Progenitor cell of endocrine pancreas (in vitro differentiated cells): Measurements from ENCODE around the gene GPR142. TPM values are rescaled to one million over a fixed set of nuclear protein-coding genes. Genes with fewer than 3 reads are reported as not detected.
"Not testable (repeated sequence)": the region's sequence is repeated elsewhere in the genome, so short reads cannot be mapped to it uniquely, and the experiment has no call there.

Source experiments
- DNase-seq: peaks from one replicate; pipeline ENCODE4 v3.0.0; 2021; ENCODE audit warnings: low spot score; ENCODE audit not compliant: unreplicated experiment
- H3K27ac Mint-ChIP-seq: 2 replicates; pipeline ENCODE4 v1.8.0; 2021; ENCODE audit warnings: mild to moderate bottlenecking, moderate library complexity, mixed read lengths
- H3K27me3 Mint-ChIP-seq: 2 replicates; pipeline ENCODE4 v1.8.0; 2021; ENCODE audit warnings: mixed read lengths
- H3K36me3 Mint-ChIP-seq: 2 replicates; pipeline ENCODE4 v1.8.0; 2022; ENCODE audit warnings: mixed read lengths; ENCODE audit not compliant: insufficient read depth
- H3K4me1 Mint-ChIP-seq: 2 replicates; pipeline ENCODE4 v1.8.0; 2021; ENCODE audit warnings: low read depth, mixed read lengths
- H3K4me3 Mint-ChIP-seq: 2 replicates; pipeline ENCODE4 v1.8.0; 2021; ENCODE audit warnings: low read depth, mild to moderate bottlenecking, moderate library complexity, mixed read lengths
- H3K9me3 Mint-ChIP-seq: 2 replicates; pipeline ENCODE4 v1.8.0; 2021; ENCODE audit warnings: low read depth, mixed read lengths
- CTCF ChIP-seq: fragments of 200-600 bp; sonication (generic); IDR thresholded peaks from one replicate; pipeline ENCODE4 v1.5.0; 2021; ENCODE audit warnings: antibody characterized with exemption, mild to moderate bottlenecking; ENCODE audit not compliant: unreplicated experiment
- total RNA-seq: library from RNA; stranded (reverse); gene quantifications from 2 replicates; pipeline ENCODE4 v1.2.1, GENCODE V29; 2021

The GPR142 gene
- total RNA-seq, 1 donor from 2014 or later, result 6.6 TPM

- H3K9me3 Mint-ChIP-seq, result no peaks in the 10 kb centered on the region
- H3K4me3 Mint-ChIP-seq, result no peak overlapping the region
- peaks cover 9% of the 10 kb centered on the region for H3K27me3 Mint-ChIP-seq
- H3K27ac Mint-ChIP-seq, result no peak overlapping the region
- TF ChIP-seq CTCF, result no peak
- H3K4me1 Mint-ChIP-seq, result peaks cover 18% of the 10 kb centered on the region
- H3K36me3 Mint-ChIP-seq, result no peaks in the 10 kb centered on the region
- DNase-seq, result no peak
These were observed 37.5 kb downstream of the GPR142 start for GRCh38 chr17:74404789-74405188.

DNA sequence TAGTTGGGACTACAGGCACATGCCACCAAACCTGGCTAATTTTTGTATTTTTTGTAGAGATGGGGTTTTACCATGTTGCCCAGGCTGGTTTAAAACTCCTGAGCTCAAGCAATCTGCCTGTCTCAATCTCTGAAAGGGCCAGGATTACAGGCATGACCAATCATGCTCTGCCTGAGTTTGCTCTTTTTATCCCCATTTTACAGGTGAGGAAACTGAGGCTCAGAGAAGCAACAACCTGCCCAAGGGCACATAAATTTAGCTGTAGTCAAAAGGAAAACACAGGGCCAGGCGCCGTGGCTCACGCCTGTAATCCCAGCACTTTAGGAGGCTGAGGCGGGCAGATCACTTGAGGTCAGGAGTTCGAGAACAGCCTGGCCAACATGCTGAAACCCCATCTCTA, 38.0 kb downstream of the GPR142 start:
- not testable (repeated sequence) for DNase-seq, H3K4me3 Mint-ChIP-seq, H3K36me3 Mint-ChIP-seq, H3K9me3 Mint-ChIP-seq, H3K27ac Mint-ChIP-seq, H3K27me3 Mint-ChIP-seq
- peaks cover 18% of the 10 kb centered on the region for H3K4me1 Mint-ChIP-seq

DNA sequence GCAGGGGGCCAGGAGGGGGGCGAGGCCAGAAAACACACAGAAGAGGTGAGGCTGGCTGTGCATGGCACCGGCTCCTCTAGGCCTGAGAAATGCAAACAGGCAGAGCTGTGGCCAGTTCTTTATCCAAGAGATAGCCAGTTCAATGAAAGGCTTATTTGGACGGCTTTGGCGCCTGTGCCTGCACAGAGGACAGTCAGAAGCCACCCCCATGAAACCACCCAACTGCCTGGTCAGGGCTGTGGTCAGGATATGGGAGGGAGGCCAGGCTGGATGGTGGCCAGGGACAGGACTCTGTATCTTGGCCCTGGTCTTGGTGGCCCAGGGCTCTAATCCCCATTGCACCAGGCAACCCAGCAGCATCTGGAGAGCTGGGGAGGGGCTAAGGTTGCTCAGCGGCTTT, 40.1 kb downstream of the GPR142 start:
- H3K36me3 Mint-ChIP-seq, result no peaks in the 10 kb centered on the region
- no peak for DNase-seq
- no peak for TF ChIP-seq CTCF
- no peak overlapping the region for H3K4me3 Mint-ChIP-seq
- H3K27ac Mint-ChIP-seq, result no peak overlapping the region
- H3K4me1 Mint-ChIP-seq, result peaks cover 18% of the 10 kb centered on the region
- H3K9me3 Mint-ChIP-seq, result peaks cover 5% of the 10 kb centered on the region
- peaks cover 3% of the 10 kb centered on the region for H3K27me3 Mint-ChIP-seq

GRCh38 chr17:74408262-74408661, 41.0 kb downstream of the GPR142 start:
- Mint-ChIP-seq H3K27ac (no peak overlapping the region), H3K36me3 (no peaks in the 10 kb centered on the region), H3K4me3 (no peak overlapping the region), H3K4me1 (peaks cover 18% of the 10 kb centered on the region), H3K9me3 (peaks cover 5% of the 10 kb centered on the region), H3K27me3 (peaks cover 3% of the 10 kb centered on the region)
- no peak for DNase-seq
- TF ChIP-seq CTCF, result no peak

- Mint-ChIP-seq H3K4me1 (peaks cover 13% of the 10 kb centered on the region), H3K27me3 (peaks cover 3% of the 10 kb centered on the region), H3K27ac (no peak overlapping the region), H3K4me3 (no peak overlapping the region), H3K9me3 (peaks cover 5% of the 10 kb centered on the region), H3K36me3 (no peaks in the 10 kb centered on the region)
- no peak for DNase-seq
- no peak for TF ChIP-seq CTCF
These were observed 41.5 kb downstream of the GPR142 start for GRCh38 chr17:74408815-74409214.

DNA sequence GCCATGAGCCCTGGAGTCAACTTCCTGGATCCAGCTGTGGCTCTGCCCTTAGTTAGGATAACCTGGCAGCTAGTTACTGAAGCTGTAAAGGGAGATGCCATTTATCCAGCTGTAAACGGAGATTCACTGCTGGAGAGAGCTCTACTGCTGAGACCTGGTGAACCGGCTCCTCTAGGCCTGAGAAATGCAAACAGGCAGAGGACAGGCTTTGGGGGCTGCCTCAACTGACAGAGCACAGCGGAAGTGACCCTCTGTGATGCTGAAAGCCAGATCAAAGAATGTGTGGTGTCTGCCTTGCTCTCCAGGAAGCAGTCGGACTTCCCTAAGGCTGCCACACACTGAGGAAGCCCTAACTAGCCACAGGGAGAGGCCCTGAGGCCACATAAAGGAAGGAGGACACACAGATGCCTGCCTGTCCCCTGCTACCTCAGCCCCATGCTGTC, 42.7 kb downstream of the GPR142 start:
- no peaks in the 10 kb centered on the region for H3K27me3 Mint-ChIP-seq
- no peak overlapping the region for H3K27ac Mint-ChIP-seq
- no peak overlapping the region for H3K4me3 Mint-ChIP-seq
- DNase-seq, result no peak
- no peak for TF ChIP-seq CTCF
- no peaks in the 10 kb centered on the region for H3K36me3 Mint-ChIP-seq
- H3K4me1 Mint-ChIP-seq, result peaks cover 9% of the 10 kb centered on the region
- H3K9me3 Mint-ChIP-seq, result peaks cover 5% of the 10 kb centered on the region
